ENCODE results near the gene AGRN. TPM values are rescaled to one million over a fixed set of nuclear protein-coding genes. Genes with fewer than 3 reads are reported as not detected.

AGRN gene
- total RNA-seq: 10 to 100 TPM; 87.7 to 92.4 TPM

DNA sequence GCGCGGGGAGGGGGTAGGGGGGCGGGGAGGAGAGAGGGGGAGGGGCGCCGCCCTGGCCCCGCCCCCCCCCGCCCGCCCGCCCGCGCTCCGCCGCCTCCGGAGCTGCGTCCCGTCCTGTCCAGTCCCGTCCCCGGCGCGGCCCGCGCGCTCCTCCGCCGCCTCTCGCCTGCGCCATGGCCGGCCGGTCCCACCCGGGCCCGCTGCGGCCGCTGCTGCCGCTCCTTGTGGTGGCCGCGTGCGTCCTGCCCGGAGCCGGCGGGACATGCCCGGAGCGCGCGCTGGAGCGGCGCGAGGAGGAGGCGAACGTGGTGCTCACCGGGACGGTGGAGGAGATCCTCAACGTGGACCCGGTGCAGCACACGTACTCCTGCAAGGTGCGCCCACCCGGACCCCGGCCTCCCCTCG, at the start of gene AGRN:
TSS of gene AGRN (plus strand) at position 121 of the 405 bp plus-strand sequence. CDS start at position 174, 53 bp downstream.
- TF ChIP-seq POLR2A (IDR thresholded peaks at IDR 0.05) (peak; percentile 66), POLR2AphosphoS5 (IDR thresholded peaks at IDR 0.05) (no peak)
- TF ChIP-seq, protein P1, sequence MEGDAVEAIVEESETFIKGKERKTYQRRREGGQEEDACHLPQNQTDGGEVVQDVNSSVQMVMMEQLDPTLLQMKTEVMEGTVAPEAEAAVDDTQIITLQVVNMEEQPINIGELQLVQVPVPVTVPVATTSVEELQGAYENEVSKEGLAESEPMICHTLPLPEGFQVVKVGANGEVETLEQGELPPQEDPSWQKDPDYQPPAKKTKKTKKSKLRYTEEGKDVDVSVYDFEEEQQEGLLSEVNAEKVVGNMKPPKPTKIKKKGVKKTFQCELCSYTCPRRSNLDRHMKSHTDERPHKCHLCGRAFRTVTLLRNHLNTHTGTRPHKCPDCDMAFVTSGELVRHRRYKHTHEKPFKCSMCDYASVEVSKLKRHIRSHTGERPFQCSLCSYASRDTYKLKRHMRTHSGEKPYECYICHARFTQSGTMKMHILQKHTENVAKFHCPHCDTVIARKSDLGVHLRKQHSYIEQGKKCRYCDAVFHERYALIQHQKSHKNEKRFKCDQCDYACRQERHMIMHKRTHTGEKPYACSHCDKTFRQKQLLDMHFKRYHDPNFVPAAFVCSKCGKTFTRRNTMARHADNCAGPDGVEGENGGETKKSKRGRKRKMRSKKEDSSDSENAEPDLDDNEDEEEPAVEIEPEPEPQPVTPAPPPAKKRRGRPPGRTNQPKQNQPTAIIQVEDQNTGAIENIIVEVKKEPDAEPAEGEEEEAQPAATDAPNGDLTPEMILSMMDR (IDR thresholded peaks at IDR 0.05): no peak
- Histone ChIP-seq H3K27ac (peak within 1 kb of the TSS; percentile 86 to 97), H3K9me3 (no peaks in the 10 kb centered on the region), H3K36me3 (no peaks in the 10 kb centered on the region), H3K4me3 (peak within 1 kb of the TSS; percentile 77 to 78), H3K4me1 (replicated peaks) (peaks cover 14% of the 10 kb centered on the region), H3K27me3 (replicated peaks; ENCODE audit: insufficient read depth) (no peaks in the 10 kb centered on the region)
- intact Hi-C loops (cut with DNase I): no loop called here
- WGBS: 0% methylated on average over 47 of the region's 58 CpGs
- DNase-seq (ENCODE audit: low spot score): no peak

DNA sequence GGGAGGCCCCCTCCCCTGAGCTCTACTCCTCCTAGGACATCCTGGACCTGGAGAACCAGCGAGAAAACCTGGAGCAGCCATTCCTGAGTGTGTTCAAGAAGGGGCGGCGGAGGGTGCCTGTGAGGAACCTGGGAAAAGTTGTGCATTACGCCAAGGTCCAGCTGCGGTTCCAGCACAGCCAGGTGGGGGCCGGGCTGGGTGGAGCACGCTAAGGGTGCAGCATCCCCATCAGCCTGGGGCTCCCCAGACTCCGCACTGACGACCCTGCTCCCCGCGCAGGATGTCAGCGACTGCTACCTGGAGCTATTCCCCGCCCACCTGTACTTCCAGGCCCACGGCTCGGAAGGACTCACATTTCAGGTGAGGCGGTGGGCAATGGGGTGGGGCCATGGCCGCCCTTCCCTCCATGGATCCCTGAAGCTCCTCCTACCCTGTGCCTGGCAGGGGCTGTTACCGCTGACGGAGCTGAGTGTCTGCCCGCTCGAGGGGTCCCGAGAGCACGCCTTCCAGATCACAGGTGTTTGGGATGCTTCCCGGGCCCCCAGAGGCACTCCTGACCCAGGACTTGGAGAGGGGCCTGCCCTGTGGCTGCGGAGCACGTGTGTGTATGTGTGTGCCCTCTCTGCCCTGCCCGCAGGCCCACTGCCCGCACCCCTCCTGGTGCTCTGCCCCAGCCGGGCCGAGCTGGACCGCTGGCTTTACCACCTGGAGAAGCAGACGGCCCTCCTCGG, 49.5 kb upstream of the AGRN start:
- DNase-seq (ENCODE audit: low spot score): no peak
- Histone ChIP-seq H3K27me3 (replicated peaks; ENCODE audit: insufficient read depth) (no peaks in the 10 kb centered on the region), H3K27ac (no peak overlapping the region), H3K36me3 (no peaks in the 10 kb centered on the region), H3K4me1 (replicated peaks) (peaks cover 7% of the 10 kb centered on the region), H3K9me3 (no peaks in the 10 kb centered on the region), H3K4me3 (no peak overlapping the region)
- TF ChIP-seq POLR2AphosphoS5 (IDR thresholded peaks at IDR 0.05) (no peak), POLR2A (IDR thresholded peaks at IDR 0.05) (no peak)
- TF ChIP-seq, protein P1 (IDR thresholded peaks at IDR 0.05): no peak
- 14% methylated on average over 24 of the region's 33 CpGs for WGBS
- intact Hi-C loops (cut with DNase I): no loop called here

DNA sequence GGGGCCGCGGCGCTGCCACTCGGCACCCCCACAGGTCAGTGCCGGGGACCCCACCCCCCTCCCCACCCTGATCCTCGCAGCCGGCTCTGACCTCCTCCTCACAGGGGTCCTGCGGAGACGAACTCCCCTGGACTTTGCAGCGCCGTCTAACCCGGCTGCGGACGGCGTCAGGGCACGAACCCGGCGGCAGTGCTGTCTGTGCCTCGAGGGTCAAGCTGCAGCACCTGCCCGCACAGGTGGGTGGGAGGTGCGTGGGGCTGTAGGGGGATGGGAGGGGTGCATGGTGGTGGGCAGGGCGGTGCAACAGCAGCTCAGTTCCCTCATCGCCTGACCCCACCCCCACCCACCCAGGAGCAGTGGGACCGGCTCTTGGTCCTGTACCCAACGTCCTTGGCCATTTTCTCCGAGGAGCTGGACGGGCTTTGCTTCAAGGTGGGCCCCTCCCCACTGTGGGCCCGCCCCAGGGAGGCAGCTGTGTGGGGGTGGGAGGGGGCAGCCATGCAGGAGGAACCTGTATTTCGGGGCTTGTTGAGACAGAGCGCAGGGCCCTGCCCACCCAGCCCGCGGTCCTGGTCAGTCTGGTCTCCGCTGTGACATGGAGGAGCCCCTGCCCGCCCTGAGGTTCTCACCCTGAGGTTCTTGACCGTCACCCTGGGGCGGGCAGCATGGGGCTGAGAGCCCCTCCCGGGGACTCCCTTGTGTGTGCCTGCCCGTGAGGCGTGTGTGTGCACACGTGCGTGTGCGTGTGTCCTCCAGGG, 48.8 kb upstream of the AGRN start:
- DNase-seq (ENCODE audit: low spot score): no peak
- intact Hi-C loops (cut with DNase I): no loop called here
- Histone ChIP-seq H3K27me3 (replicated peaks; ENCODE audit: insufficient read depth) (no peaks in the 10 kb centered on the region), H3K9me3 (no peaks in the 10 kb centered on the region), H3K27ac (no peak overlapping the region), H3K36me3 (no peaks in the 10 kb centered on the region), H3K4me3 (no peak overlapping the region), H3K4me1 (replicated peaks) (peaks cover 4% of the 10 kb centered on the region)
- 23% methylated on average over 25 of the region's 42 CpGs for WGBS
- peak; percentile 18 for TF ChIP-seq POLR2A (IDR thresholded peaks at IDR 0.05)
- TF ChIP-seq POLR2AphosphoS5 (IDR thresholded peaks at IDR 0.05): no peak

DNA sequence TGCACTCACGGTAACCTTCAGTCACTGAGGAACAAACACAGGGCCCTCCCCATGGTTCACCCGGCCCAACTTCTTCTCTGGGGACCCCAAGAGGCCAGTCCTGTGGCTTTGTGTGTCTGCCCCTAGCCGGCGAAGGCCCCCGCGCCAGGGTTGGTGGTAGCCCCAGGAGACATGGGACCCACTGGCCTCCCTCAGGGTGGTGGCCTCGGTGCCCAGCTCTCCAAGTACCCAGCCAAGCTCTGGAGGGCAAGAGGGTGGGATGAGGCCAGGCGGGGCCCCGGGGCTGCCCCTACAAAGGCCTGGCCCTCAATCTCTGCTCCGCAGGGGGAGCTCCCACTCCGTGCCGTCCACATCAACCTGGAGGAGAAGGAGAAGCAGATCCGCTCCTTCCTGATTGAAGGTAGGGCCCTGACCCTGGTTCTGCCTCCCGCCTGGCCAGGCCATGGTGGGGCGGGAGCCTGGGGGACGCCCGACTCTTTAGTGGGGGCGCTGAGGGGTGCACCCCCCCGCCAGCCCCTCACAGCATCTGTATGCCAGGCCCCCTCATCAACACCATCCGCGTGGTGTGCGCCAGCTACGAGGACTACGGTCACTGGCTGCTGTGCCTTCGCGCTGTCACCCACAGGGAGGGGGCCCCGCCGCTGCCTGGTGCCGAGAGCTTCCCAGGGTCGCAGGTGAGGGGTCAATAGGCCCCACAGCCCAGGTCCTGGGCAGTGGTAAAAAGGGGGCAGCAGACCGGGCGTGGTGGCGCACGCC, 48.0 kb upstream of the AGRN start:
- H3K4me3 ChIP-seq: no peak overlapping the region
- H3K36me3 ChIP-seq: no peaks in the 10 kb centered on the region
- H3K27me3 ChIP-seq (replicated peaks; ENCODE audit: insufficient read depth): no peaks in the 10 kb centered on the region
- intact Hi-C loops (cut with DNase I): no loop called here
- WGBS: 83% methylated on average over 30 of the region's 34 CpGs
- H3K4me1 ChIP-seq (replicated peaks): peaks cover 4% of the 10 kb centered on the region
- no peaks in the 10 kb centered on the region for H3K9me3 ChIP-seq
- no peak overlapping the region for H3K27ac ChIP-seq
- DNase-seq (ENCODE audit: low spot score): no peak
- TF ChIP-seq, protein P1 (IDR thresholded peaks at IDR 0.05): no peak
- TF ChIP-seq POLR2AphosphoS5 (IDR thresholded peaks at IDR 0.05): no peak
